ENCODE measurements around the gene TTC13.

DNA sequence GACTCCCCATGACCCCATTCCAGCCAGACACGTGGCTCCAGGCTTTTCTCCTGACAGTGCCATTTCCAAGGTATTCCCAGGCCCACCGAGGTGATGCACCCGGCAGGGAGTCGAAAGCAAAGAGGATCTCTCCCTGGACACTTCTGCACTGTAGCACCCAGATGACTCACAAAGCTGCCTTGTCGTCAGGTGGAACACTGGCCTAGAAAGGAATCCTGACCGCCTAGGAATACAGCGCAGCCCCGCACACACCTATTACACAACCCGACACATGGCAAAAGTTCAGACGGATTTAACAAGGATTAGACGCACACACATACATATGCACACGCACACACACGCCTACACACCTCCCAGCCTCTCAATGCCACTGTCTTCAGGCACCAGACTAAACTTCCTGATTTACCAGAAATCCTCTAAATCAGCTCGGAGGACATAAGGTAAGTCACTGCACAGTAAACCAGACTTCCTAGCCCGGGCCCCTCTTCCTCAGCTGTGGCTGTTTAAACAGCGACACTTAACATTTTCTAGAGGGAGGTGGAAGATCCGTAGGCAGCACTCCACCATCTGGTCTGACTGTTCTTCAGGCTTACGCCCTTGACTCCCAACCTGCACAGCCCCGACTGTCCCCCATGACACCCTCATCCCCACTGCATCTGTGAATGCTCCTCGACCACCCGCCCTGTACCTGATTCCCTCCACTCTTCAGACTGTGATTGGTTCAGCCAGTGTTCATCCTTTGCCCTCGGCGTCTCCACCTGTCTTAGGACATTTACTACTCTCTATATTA lies 48.7 kb upstream of the TTC13 start:
- TF ChIP-seq SP1 (CRISPR knock-in tag; conservative IDR thresholded peaks at IDR 0.05) (no peak), JUN (CRISPR knock-in tag; IDR thresholded peaks at IDR 0.05) (no peak), ETV6 (CRISPR knock-in tag; IDR thresholded peaks at IDR 0.05) (no peak), FOXP1 (CRISPR knock-in tag; IDR thresholded peaks at IDR 0.05; ENCODE audit: borderline replicate concordance) (no peak), NFE2L1 (CRISPR knock-in tag; IDR thresholded peaks at IDR 0.05) (no peak), TP53 (CRISPR knock-in tag; IDR thresholded peaks at IDR 0.05) (no peak), RELA (CRISPR knock-in tag; IDR thresholded peaks at IDR 0.05; ENCODE audit: borderline replicate concordance) (no peak), NFYB (CRISPR knock-in tag; conservative IDR thresholded peaks at IDR 0.05; ENCODE audit: low read depth) (no peak), ELF4 (CRISPR knock-in tag; IDR thresholded peaks at IDR 0.05; ENCODE audit: low read depth) (no peak), ZNF232 (CRISPR knock-in tag; IDR thresholded peaks at IDR 0.05) (no peak)
- TF ChIP-seq, protein P1, sequence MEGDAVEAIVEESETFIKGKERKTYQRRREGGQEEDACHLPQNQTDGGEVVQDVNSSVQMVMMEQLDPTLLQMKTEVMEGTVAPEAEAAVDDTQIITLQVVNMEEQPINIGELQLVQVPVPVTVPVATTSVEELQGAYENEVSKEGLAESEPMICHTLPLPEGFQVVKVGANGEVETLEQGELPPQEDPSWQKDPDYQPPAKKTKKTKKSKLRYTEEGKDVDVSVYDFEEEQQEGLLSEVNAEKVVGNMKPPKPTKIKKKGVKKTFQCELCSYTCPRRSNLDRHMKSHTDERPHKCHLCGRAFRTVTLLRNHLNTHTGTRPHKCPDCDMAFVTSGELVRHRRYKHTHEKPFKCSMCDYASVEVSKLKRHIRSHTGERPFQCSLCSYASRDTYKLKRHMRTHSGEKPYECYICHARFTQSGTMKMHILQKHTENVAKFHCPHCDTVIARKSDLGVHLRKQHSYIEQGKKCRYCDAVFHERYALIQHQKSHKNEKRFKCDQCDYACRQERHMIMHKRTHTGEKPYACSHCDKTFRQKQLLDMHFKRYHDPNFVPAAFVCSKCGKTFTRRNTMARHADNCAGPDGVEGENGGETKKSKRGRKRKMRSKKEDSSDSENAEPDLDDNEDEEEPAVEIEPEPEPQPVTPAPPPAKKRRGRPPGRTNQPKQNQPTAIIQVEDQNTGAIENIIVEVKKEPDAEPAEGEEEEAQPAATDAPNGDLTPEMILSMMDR (IDR thresholded peaks at IDR 0.05): no peak
- TF ChIP-seq, protein P2, sequence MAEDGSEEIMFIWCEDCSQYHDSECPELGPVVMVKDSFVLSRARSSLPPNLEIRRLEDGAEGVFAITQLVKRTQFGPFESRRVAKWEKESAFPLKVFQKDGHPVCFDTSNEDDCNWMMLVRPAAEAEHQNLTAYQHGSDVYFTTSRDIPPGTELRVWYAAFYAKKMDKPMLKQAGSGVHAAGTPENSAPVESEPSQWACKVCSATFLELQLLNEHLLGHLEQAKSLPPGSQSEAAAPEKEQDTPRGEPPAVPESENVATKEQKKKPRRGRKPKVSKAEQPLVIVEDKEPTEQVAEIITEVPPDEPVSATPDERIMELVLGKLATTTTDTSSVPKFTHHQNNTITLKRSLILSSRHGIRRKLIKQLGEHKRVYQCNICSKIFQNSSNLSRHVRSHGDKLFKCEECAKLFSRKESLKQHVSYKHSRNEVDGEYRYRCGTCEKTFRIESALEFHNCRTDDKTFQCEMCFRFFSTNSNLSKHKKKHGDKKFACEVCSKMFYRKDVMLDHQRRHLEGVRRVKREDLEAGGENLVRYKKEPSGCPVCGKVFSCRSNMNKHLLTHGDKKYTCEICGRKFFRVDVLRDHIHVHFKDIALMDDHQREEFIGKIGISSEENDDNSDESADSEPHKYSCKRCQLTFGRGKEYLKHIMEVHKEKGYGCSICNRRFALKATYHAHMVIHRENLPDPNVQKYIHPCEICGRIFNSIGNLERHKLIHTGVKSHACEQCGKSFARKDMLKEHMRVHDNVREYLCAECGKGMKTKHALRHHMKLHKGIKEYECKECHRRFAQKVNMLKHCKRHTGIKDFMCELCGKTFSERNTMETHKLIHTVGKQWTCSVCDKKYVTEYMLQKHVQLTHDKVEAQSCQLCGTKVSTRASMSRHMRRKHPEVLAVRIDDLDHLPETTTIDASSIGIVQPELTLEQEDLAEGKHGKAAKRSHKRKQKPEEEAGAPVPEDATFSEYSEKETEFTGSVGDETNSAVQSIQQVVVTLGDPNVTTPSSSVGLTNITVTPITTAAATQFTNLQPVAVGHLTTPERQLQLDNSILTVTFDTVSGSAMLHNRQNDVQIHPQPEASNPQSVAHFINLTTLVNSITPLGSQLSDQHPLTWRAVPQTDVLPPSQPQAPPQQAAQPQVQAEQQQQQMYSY (CRISPR knock-in tag; IDR thresholded peaks at IDR 0.05): no peak
- TF ChIP-seq, protein P3, sequence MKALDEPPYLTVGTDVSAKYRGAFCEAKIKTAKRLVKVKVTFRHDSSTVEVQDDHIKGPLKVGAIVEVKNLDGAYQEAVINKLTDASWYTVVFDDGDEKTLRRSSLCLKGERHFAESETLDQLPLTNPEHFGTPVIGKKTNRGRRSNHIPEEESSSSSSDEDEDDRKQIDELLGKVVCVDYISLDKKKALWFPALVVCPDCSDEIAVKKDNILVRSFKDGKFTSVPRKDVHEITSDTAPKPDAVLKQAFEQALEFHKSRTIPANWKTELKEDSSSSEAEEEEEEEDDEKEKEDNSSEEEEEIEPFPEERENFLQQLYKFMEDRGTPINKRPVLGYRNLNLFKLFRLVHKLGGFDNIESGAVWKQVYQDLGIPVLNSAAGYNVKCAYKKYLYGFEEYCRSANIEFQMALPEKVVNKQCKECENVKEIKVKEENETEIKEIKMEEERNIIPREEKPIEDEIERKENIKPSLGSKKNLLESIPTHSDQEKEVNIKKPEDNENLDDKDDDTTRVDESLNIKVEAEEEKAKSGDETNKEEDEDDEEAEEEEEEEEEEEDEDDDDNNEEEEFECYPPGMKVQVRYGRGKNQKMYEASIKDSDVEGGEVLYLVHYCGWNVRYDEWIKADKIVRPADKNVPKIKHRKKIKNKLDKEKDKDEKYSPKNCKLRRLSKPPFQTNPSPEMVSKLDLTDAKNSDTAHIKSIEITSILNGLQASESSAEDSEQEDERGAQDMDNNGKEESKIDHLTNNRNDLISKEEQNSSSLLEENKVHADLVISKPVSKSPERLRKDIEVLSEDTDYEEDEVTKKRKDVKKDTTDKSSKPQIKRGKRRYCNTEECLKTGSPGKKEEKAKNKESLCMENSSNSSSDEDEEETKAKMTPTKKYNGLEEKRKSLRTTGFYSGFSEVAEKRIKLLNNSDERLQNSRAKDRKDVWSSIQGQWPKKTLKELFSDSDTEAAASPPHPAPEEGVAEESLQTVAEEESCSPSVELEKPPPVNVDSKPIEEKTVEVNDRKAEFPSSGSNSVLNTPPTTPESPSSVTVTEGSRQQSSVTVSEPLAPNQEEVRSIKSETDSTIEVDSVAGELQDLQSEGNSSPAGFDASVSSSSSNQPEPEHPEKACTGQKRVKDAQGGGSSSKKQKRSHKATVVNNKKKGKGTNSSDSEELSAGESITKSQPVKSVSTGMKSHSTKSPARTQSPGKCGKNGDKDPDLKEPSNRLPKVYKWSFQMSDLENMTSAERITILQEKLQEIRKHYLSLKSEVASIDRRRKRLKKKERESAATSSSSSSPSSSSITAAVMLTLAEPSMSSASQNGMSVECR (CRISPR knock-in tag; IDR thresholded peaks at IDR 0.05; ENCODE audit: borderline replicate concordance): no peak
- TF ChIP-seq, protein P4, sequence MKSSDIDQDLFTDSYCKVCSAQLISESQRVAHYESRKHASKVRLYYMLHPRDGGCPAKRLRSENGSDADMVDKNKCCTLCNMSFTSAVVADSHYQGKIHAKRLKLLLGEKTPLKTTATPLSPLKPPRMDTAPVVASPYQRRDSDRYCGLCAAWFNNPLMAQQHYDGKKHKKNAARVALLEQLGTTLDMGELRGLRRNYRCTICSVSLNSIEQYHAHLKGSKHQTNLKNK (CRISPR knock-in tag; IDR thresholded peaks at IDR 0.05): no peak
